ENCODE data around the gene PROM1.

Gene PROM1

GRCh38 chr4:15925830-15926229 lies 158.0 kb downstream of the PROM1 start:
- TF ChIP-seq, protein P1, sequence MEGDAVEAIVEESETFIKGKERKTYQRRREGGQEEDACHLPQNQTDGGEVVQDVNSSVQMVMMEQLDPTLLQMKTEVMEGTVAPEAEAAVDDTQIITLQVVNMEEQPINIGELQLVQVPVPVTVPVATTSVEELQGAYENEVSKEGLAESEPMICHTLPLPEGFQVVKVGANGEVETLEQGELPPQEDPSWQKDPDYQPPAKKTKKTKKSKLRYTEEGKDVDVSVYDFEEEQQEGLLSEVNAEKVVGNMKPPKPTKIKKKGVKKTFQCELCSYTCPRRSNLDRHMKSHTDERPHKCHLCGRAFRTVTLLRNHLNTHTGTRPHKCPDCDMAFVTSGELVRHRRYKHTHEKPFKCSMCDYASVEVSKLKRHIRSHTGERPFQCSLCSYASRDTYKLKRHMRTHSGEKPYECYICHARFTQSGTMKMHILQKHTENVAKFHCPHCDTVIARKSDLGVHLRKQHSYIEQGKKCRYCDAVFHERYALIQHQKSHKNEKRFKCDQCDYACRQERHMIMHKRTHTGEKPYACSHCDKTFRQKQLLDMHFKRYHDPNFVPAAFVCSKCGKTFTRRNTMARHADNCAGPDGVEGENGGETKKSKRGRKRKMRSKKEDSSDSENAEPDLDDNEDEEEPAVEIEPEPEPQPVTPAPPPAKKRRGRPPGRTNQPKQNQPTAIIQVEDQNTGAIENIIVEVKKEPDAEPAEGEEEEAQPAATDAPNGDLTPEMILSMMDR (IDR thresholded peaks at IDR 0.05): no peak

DNA sequence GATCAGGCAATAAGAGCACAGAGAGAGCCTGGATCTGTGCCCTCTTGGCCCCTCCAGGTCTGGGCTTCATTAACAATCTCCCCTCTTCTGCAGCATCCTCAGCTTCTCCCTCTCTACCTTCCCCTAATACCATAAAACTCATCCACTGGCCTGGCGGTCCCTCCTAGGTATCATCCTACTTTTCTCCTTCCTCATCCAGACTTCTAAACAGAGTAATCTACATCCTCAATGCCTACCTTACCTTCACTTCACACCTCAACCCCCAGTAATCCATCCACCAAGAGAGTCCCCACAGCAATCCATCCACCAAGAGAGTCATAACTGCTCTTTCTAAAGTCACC lies 162.3 kb downstream of the PROM1 start:
- TF ChIP-seq, protein P1 (IDR thresholded peaks at IDR 0.05): no peak

GRCh38 chr4:15920723-15921591 lies 162.9 kb downstream of the PROM1 start:
- TF ChIP-seq, protein P1 (IDR thresholded peaks at IDR 0.05): no peak

- TF ChIP-seq, protein P1 (IDR thresholded peaks at IDR 0.05): no peak
Measured at GRCh38 chr4:15918484-15919129, 165.2 kb downstream of the PROM1 start.
